Heart right ventricle (tissue), 16 donors: Measurements from ENCODE around the gene VAC14. TPM values are rescaled to one million over a fixed set of nuclear protein-coding genes. Genes with fewer than 3 reads are reported as not detected.
"Not testable (repeated sequence)": the region's sequence is repeated elsewhere in the genome, so short reads cannot be mapped to it uniquely, and the experiment has no call there.

Experiments used
- ATAC-seq, 8 donors: fragments of 200-7000 bp; cut with Tn5 transposase; one replicate each; pipeline ENCODE4 v1.9.1; 2020; ENCODE audit warnings: mild to moderate bottlenecking in 8 of 8, moderate library complexity in 8 of 8, moderate number of reproducible peaks in 1 of 8
- DNase-seq, 2 donors: peaks; one replicate each; pipeline ENCODE4 v3.0.0-alpha.2; 2020
- H3K27ac ChIP-seq, 10 donors: fragments of 200-600 bp; sonication (generic) in 2 of 10; one replicate each; pipeline versions ENCODE4 v1.5.0 to v1.8.0; 2020 to 2022; ENCODE audit warnings: mild to moderate bottlenecking in 3 of 10
- H3K27me3 ChIP-seq, 7 donors: fragments of 200-600 bp; one replicate each; pipeline ENCODE4 v1.8.0; 2021 to 2022; ENCODE audit warnings: mild to moderate bottlenecking in 2 of 7
- H3K36me3 ChIP-seq, 9 donors: fragments of 200-600 bp; sonication (generic) in 1 of 9; one replicate each; pipeline versions ENCODE4 v1.5.0 to v1.8.0; 2020 to 2022; ENCODE audit warnings: mild to moderate bottlenecking in 2 of 9
- H3K4me1 ChIP-seq, 9 donors: fragments of 200-600 bp; sonication (generic) in 1 of 9; one replicate each; pipeline versions ENCODE4 v1.5.0 to v1.8.0; 2020 to 2022; ENCODE audit warnings: mild to moderate bottlenecking in 4 of 9
- H3K4me3 ChIP-seq, 10 donors: fragments of 200-600 bp; sonication (generic) in 2 of 10; one replicate each; pipeline versions ENCODE4 v1.5.0 to v1.8.0; 2020 to 2022; ENCODE audit warnings: mild to moderate bottlenecking in 7 of 10, moderate library complexity in 2 of 10
- H3K9me3 ChIP-seq, 11 donors: fragments of 200-600 bp in 10 of 11; sonication (generic) in 2 of 11; one replicate each; pipeline versions ENCODE4 v1.5.0 to v1.8.0; 2013 to 2022; ENCODE audit warnings: mild to moderate bottlenecking in 2 of 11, control low read depth in 1 of 11, moderate library complexity in 1 of 11
- WGBS, 2 donors: extraction: QIAGEN DNeasy Blood & Tissue Kit; methylation state at CpG; one replicate each; pipeline ENCODE4 v1.1.7; 2013; ENCODE audit warnings: inconsistent platforms in 1 of 2; 5-methylcytosine and 5-hydroxymethylcytosine counted together
- intact Hi-C, 10 donors: fragments of 100-400 bp; cut with DNase I; formaldehyde crosslinking; loops; one replicate each; pipeline versions ENCODE4 v1.11.1 to v1.14.2; 2022
- polyA plus RNA-seq, 2 donors: library from polyadenylated mRNA; stranded (reverse); fragments of 200-250 nt; gene quantifications; one replicate each; pipeline ENCODE4 v1.2.3, GENCODE V29; 2013
- total RNA-seq, 10 donors: library from RNA; stranded (reverse); fragmentation: NEBNext Ultra II Directional in 3 of 10; extraction: Animal tissue kit (Norgen Biotek cat#: 25700) in 3 of 10; gene quantifications; one replicate each; pipeline versions ENCODE4 v1.2.1 to v1.2.4, GENCODE V29; 2021 to 2023
- TF ChIP-seq, protein P1 (sequence below), 9 donors: fragments of 200-600 bp; sonication (generic) in 2 of 9; IDR thresholded peaks; one replicate each; pipeline versions ENCODE4 v1.5.0 to v1.8.0; 2021 to 2022; ENCODE audit warnings: antibody characterized with exemption in 9 of 9, mild to moderate bottlenecking in 5 of 9, moderate library complexity in 1 of 9
- donor health status: Arrhythmogenic right ventricular cardiomyopathy.
- donor health status: ischemic (EF 13 %, LVEDD 7.1; RV severe dilation, severe dysfunction).
- donor health status: healthy with polysubstance abuse.
- donor health status: DM: no; HTN: yes; CAD: no.
- donor health status: DM: no; HTN: no; CAD: no.
- donor health status: ischemic (EF 25% LVEDD 6.9; RV normal size, moderate dysfunction).
- donor health status: ischemic (EF 25% LVEDD 5.7; RV mildly dilated, moderate dysfunction).
- donor health status: healthy.
- donor health status: DM: yes; HTN: yes; CAD: no.
- donor health status: Ischemic cardiomyopathy.
- donor health status: ischemic (EF 35%, LVEDD 5.7; RV mildly dilated, moderate dysfunction).
- donor health status: nonischemic (EF 11% LVEDD 7.7; RV severe dilation, severe dysfunction).
- donor health status: DM: yes; HTN: yes; CAD: no.
- donor health status: PGD.
- donor health status: ischemic (EF 29% LVEDD 5.4; RV normal size, mild dysfunction).
- donor health status: nonischemic (EF 23%, LVEDD 6.1; RV moderate dilation, normal function).

VAC14 gene
- total and polyA plus RNA-seq, 12 donors, result 19.2 to 43.7 (median 23.2) TPM

DNA sequence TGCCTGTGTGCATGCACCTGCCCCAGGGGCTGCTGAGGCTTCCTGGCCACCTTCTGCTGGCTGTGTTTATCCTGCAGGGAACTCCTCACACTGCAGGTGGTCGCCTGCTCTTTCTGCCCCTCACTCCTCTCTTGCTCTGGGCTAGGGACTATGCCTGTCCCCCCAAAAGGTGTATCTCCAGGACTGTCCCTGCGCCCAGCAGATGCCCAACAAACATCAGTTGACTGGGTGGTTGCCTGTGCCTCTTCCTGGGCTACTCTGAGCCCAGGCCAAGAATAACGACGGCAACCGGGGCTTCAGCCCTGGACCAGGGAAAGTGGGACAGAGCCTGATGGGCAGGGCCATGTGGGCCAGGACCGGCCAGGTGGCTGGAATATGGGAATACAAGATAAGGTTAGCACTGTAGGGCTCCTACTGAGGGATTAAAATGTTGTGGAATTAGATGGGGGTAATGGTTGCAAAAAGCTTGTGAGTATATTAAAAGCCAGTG, 55.4 kb downstream of the VAC14 start:
- Histone ChIP-seq H3K9me3 (no peaks in the 10 kb centered on the region), H3K4me3 (no peak overlapping the region), H3K27me3 (no peaks in the 10 kb centered on the region), H3K36me3 (peaks cover 0 to 42% (median 3%) of the 10 kb centered on the region in 9 donors), H3K4me1 (peaks cover 20 to 67% (median 38%) of the 10 kb centered on the region in 9 donors), H3K27ac (peak overlapping the region in 3 of 10 donors; percentile 39 to 75 (median 70))
- DNase-seq, result no peak
- TF ChIP-seq, protein P1, sequence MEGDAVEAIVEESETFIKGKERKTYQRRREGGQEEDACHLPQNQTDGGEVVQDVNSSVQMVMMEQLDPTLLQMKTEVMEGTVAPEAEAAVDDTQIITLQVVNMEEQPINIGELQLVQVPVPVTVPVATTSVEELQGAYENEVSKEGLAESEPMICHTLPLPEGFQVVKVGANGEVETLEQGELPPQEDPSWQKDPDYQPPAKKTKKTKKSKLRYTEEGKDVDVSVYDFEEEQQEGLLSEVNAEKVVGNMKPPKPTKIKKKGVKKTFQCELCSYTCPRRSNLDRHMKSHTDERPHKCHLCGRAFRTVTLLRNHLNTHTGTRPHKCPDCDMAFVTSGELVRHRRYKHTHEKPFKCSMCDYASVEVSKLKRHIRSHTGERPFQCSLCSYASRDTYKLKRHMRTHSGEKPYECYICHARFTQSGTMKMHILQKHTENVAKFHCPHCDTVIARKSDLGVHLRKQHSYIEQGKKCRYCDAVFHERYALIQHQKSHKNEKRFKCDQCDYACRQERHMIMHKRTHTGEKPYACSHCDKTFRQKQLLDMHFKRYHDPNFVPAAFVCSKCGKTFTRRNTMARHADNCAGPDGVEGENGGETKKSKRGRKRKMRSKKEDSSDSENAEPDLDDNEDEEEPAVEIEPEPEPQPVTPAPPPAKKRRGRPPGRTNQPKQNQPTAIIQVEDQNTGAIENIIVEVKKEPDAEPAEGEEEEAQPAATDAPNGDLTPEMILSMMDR (IDR thresholded peaks at IDR 0.05), result no peak
- intact Hi-C loops, result loop anchor here in 2 of 10 donors (10.0 kb wide), 1 partner anchor 61 kb away; the partner anchor contains the start of gene MTSS2 (in 2 of the 2)
- ATAC-seq, result no peak
- WGBS, 2 donors, result 94% methylated on average over 6 of the region's 6 CpGs

DNA sequence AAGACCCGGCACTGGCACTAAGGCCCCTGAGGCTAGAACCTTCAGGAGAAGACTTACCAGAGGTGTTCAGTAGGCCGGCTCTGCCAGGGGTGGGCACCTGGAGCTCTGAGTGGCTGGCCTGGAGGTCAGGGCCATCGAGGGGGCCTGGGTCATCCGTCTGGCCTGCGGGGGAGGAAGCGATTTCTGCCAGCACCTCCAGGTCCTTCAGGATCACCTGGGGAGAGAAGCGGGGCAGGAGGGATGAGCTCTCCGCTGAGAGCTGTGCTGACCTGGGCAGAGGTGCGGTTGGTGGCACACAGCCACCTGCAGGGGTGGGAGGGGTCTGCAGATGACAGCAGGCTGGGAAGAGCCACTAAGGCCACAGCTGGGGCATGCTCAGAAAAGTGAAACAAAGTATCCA, 56.6 kb downstream of the VAC14 start:
- H3K4me1 ChIP-seq, result peaks cover 23 to 63% (median 38%) of the 10 kb centered on the region in 9 donors
- ATAC-seq (no peak), DNase-seq (no peak)
- H3K27me3 ChIP-seq, result no peaks in the 10 kb centered on the region
- 97 to 99% methylated on average over 9 of the region's 9 CpGs for WGBS, 2 donors
- peaks cover 0 to 49% (median 3%) of the 10 kb centered on the region in 9 donors for H3K36me3 ChIP-seq
- no peak overlapping the region for H3K4me3 ChIP-seq
- TF ChIP-seq, protein P1 (IDR thresholded peaks at IDR 0.05), result no peak
- no peak overlapping the region for H3K27ac ChIP-seq
- intact Hi-C loops, result loop anchor here in 2 of 10 donors (10.0 kb wide), 1 partner anchor 60 kb away; the partner anchor contains the start of gene MTSS2 (in 2 of the 2)
- no peaks in the 10 kb centered on the region for H3K9me3 ChIP-seq

DNA sequence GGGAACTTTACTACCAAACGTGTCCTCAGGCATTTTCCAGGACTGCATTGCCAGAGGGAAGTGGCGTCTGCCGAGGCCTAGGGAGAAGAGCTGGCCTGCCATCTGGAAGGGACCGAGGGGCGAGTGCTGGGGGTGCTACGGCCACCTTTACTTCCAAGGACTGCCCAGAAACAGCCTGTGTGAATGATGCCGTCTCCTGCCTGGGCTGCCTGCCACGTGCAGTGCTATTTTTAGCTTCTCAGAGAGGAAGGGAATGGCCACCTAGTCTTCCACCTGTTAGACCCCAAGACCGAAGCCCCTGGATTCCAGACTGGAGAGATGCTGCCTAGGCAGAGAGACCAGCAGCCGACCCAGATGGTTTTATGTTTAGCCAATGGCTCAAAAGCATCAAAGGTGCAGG, 57.2 kb downstream of the VAC14 start:
- ATAC-seq (no peak), DNase-seq (no peak)
- intact Hi-C loops, result loop anchor here in 2 of 10 donors (10.0 kb wide), 1 partner anchor 59 kb away; the partner anchor contains the start of gene MTSS2 (in 2 of the 2)
- H3K9me3 ChIP-seq, result no peaks in the 10 kb centered on the region
- H3K4me1 ChIP-seq, result peaks cover 24 to 65% (median 40%) of the 10 kb centered on the region in 9 donors
- WGBS, 2 donors, result 64 to 65% methylated on average over 10 of the region's 10 CpGs
- no peak overlapping the region for H3K4me3 ChIP-seq
- no peaks in the 10 kb centered on the region for H3K27me3 ChIP-seq
- H3K27ac ChIP-seq, result no peak overlapping the region
- TF ChIP-seq, protein P1 (IDR thresholded peaks at IDR 0.05), result no peak
- peaks cover 0 to 52% (median 3%) of the 10 kb centered on the region in 9 donors for H3K36me3 ChIP-seq

DNA sequence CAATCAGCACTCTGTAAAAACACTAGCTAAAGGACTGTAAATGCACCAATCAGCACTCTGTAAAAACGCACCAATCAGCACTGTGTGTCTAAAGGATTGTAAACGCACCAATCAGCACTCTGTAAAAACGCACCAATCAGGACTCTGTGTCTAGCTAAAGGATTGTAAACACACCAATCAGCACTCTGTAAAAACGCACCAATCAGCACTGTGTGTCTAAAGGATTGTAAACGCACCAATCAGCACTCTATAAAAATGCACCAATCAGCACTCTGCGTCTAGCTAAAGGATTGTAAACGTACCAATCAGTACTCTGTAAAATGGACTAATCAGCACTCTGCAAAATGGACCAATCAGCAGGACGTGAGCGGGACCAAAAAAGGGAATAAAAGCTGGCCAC, 58.0 kb downstream of the VAC14 start:
- ATAC-seq, DNase-seq, H3K4me3 ChIP-seq, H3K9me3 ChIP-seq, H3K27ac ChIP-seq, H3K27me3 ChIP-seq: not testable (repeated sequence)
- intact Hi-C loops, result loop anchor here in 2 of 10 donors (10.0 kb wide), 1 partner anchor 58 kb away; the partner anchor contains the start of gene MTSS2 (in 2 of the 2)
- Histone ChIP-seq H3K36me3 (peaks cover 0 to 52% (median 3%) of the 10 kb centered on the region in 9 donors), H3K4me1 (peaks cover 27 to 67% (median 44%) of the 10 kb centered on the region in 9 donors)
- whole genome bisulfite sequencing, 2 donors, result 98 to 99% methylated on average over 9 of the region's 9 CpGs

DNA sequence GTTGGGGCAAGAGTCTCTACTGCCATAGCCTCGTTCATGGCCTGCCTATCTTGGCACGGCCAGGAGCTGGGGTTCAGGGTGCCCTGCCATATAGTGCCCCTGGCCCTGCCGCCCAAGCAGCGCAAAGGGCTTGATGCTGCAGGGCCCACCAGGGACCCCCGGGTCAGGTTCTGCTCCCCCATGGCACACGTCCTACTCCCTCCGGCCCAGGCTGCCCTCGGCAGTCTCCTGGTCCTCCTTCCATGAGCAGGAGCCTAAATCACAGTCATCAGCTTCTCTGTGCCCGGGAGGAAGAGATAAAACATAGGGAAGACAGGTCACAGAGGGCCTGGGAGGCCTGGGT, 59.2 kb downstream of the VAC14 start:
- no peak for DNase-seq
- H3K27ac ChIP-seq, result no peak overlapping the region
- intact Hi-C loops, result loop anchor here in 2 of 10 donors (10.0 kb wide), 1 partner anchor 57 kb away; the partner anchor contains the start of gene MTSS2 (in 2 of the 2)

More for the DNA sequence above, 59.2 kb downstream of the VAC14 start:
- H3K36me3 ChIP-seq, result peaks cover 0 to 52% (median 3%) of the 10 kb centered on the region in 9 donors
- TF ChIP-seq, protein P1 (IDR thresholded peaks at IDR 0.05), result no peak
- ATAC-seq, result no peak
- H3K4me3 ChIP-seq, result no peak overlapping the region
- H3K4me1 ChIP-seq, result peaks cover 32 to 67% (median 44%) of the 10 kb centered on the region in 9 donors
- 89 to 91% methylated on average over 9 of the region's 9 CpGs for WGBS, 2 donors
- no peaks in the 10 kb centered on the region for H3K27me3 ChIP-seq
- H3K9me3 ChIP-seq, result no peaks in the 10 kb centered on the region
